H9 (cell line): ENCODE results near the gene FCMR. TPM values are rescaled to one million over a fixed set of nuclear protein-coding genes. Genes with fewer than 3 reads are reported as not detected.

ENCODE experiments used
- DNase-seq: peaks from one replicate; pipeline ENCODE4 v3.0.0-alpha.2; 2017
- H2AFZ ChIP-seq: one replicate; pipeline ENCODE4 v1.6.1; 2013; ENCODE audit warnings: mild to moderate bottlenecking, low read length, control low read depth, moderate library complexity
- H2AK5ac ChIP-seq: 2 replicates; pipeline ENCODE4 v1.6.1; 2013; ENCODE audit warnings: low read length, control low read depth, mixed read lengths; ENCODE audit not compliant: insufficient read length
- H2BK120ac ChIP-seq: one replicate; pipeline ENCODE4 v1.6.1; 2013; ENCODE audit warnings: low read depth, mild to moderate bottlenecking, low read length, control low read depth, inconsistent platforms; ENCODE audit not compliant: poor library complexity, severe bottlenecking
- H2BK12ac ChIP-seq: 2 replicates; pipeline ENCODE4 v1.6.1; 2013; ENCODE audit warnings: low read length, control low read depth, mixed read lengths, low read depth; ENCODE audit not compliant: insufficient read length
- H2BK15ac ChIP-seq: 2 replicates; pipeline ENCODE4 v1.6.1; 2013; ENCODE audit warnings: low read depth, low read length, control low read depth
- H2BK20ac ChIP-seq: one replicate; pipeline ENCODE4 v1.6.1; 2013; ENCODE audit warnings: low read depth, mild to moderate bottlenecking, low read length, control low read depth, inconsistent platforms; ENCODE audit not compliant: poor library complexity, severe bottlenecking
- H2BK5ac ChIP-seq: 2 replicates; pipeline ENCODE4 v1.6.1; 2013; ENCODE audit warnings: low read length, control low read depth, mixed read lengths; ENCODE audit not compliant: insufficient read length
- H3K14ac ChIP-seq: 2 replicates; pipeline ENCODE4 v1.6.1; 2013; ENCODE audit warnings: low read length, control low read depth; ENCODE audit not compliant: insufficient read depth
- H3K18ac ChIP-seq: 2 replicates; pipeline ENCODE4 v1.6.1; 2013; ENCODE audit warnings: low read depth, mild to moderate bottlenecking, mixed read lengths, low read length, control low read depth; ENCODE audit not compliant: insufficient read length
- H3K23ac ChIP-seq: 2 replicates; pipeline ENCODE4 v1.6.1; 2013; ENCODE audit warnings: low read length, control low read depth, mixed read lengths, low read depth; ENCODE audit not compliant: insufficient read length
- H3K23me2 ChIP-seq: 2 replicates; pipeline ENCODE4 v1.6.1; 2013; ENCODE audit warnings: low read depth, mild to moderate bottlenecking, mixed read lengths, low read length, control low read depth; ENCODE audit not compliant: insufficient read length, poor library complexity, severe bottlenecking
- H3K27ac ChIP-seq: 2 replicates; pipeline ENCODE4 v1.5.1; 2013; ENCODE audit warnings: low read length, control low read depth, mixed read lengths, low read depth; ENCODE audit not compliant: insufficient read length
- H3K27me3 ChIP-seq: 2 replicates; pipeline ENCODE4 v1.6.1; 2013; ENCODE audit warnings: low read length, control low read depth, inconsistent platforms; ENCODE audit not compliant: insufficient read depth
- H3K4ac ChIP-seq: 2 replicates; pipeline ENCODE4 v1.6.1; 2013; ENCODE audit warnings: low read depth, mild to moderate bottlenecking, control low read depth, inconsistent platforms, low read length, moderate library complexity
- H3K4me1 ChIP-seq: 2 replicates; pipeline ENCODE4 v1.6.1; 2013; ENCODE audit warnings: low read length, control low read depth, inconsistent platforms; ENCODE audit not compliant: insufficient read depth
- H3K4me2 ChIP-seq: 2 replicates; pipeline ENCODE4 v1.6.1; 2013; ENCODE audit warnings: low read length, control low read depth, mixed read lengths; ENCODE audit not compliant: insufficient read length, insufficient read depth
- H3K56ac ChIP-seq: 2 replicates; pipeline ENCODE4 v1.6.1; 2013; ENCODE audit warnings: low read depth, mild to moderate bottlenecking, mixed read lengths, low read length, control low read depth; ENCODE audit not compliant: insufficient read length
- H3K79me1 ChIP-seq: 2 replicates; pipeline ENCODE4 v1.6.1; 2013; ENCODE audit warnings: low read depth, mild to moderate bottlenecking, moderate library complexity, low read length, control low read depth, inconsistent platforms; ENCODE audit not compliant: insufficient read depth, poor library complexity, severe bottlenecking
- H3K79me2 ChIP-seq: 2 replicates; pipeline ENCODE4 v1.6.1; 2013; ENCODE audit warnings: low read length, control low read depth, inconsistent platforms; ENCODE audit not compliant: insufficient read depth
- H3K9ac ChIP-seq: 2 replicates; pipeline ENCODE4 v1.6.1; 2013; ENCODE audit warnings: low read length, control low read depth, mixed read lengths; ENCODE audit not compliant: insufficient read length; ENCODE audit errors: extremely low read depth
- H3K9me3 ChIP-seq: one replicate; pipeline ENCODE4 v1.6.1; 2013; ENCODE audit warnings: low read depth, low read length, inconsistent platforms; ENCODE audit not compliant: control insufficient read depth
- H3T11ph ChIP-seq: one replicate; pipeline ENCODE4 v1.6.1; 2013; ENCODE audit warnings: mild to moderate bottlenecking, low read length, control low read depth, inconsistent platforms
- H4K20me1 ChIP-seq: one replicate; pipeline ENCODE4 v1.6.1; 2013; ENCODE audit not compliant: control insufficient read depth, insufficient read length, insufficient read depth
- H4K5ac ChIP-seq: 2 replicates; pipeline ENCODE4 v1.6.1; 2013; ENCODE audit warnings: low read depth, mild to moderate bottlenecking, mixed read lengths, low read length, control low read depth; ENCODE audit not compliant: insufficient read length
- H4K8ac ChIP-seq: replicated peaks from 2 replicates; pipeline ENCODE4 v1.6.1; 2013; ENCODE audit warnings: low read length, control low read depth, mixed read lengths, low read depth; ENCODE audit not compliant: insufficient read length
- H4K91ac ChIP-seq: 2 replicates; pipeline ENCODE4 v1.6.1; 2013; ENCODE audit warnings: low read depth, mild to moderate bottlenecking, moderate library complexity, mixed read lengths, low read length, control low read depth; ENCODE audit not compliant: insufficient read length
- H3K27ac Mint-ChIP-seq, 3 experiments: 2 replicates in 2 of 3; 3 replicates in 1 of 3; pipeline ENCODE4 v1.8.0; 2020 to 2021; ENCODE audit warnings: mixed read lengths in 3 of 3, mild to moderate bottlenecking in 1 of 3, moderate library complexity in 1 of 3
- H3K27me3 Mint-ChIP-seq: 2 replicates; pipeline ENCODE4 v1.8.0; 2021; ENCODE audit warnings: low read depth, mild to moderate bottlenecking, moderate library complexity, mixed read lengths
- H3K36me3 Mint-ChIP-seq, 3 experiments: 2 replicates in 2 of 3; 3 replicates in 1 of 3; pipeline ENCODE4 v1.8.0; 2020 to 2021; ENCODE audit warnings: low read depth in 3 of 3, mixed read lengths in 3 of 3; ENCODE audit not compliant: insufficient read depth in 1 of 3
- H3K4me1 Mint-ChIP-seq, 2 experiments: 2 replicates each; pipeline ENCODE4 v1.8.0; 2020; ENCODE audit warnings: mixed read lengths in 2 of 2
- H3K4me3 Mint-ChIP-seq, 2 experiments: 2 replicates in 1 of 2; 3 replicates in 1 of 2; pipeline ENCODE4 v1.8.0; 2020 to 2021; ENCODE audit warnings: mild to moderate bottlenecking in 2 of 2, mixed read lengths in 2 of 2, moderate library complexity in 1 of 2
- H3K9me3 Mint-ChIP-seq, 2 experiments: 2 replicates in 1 of 2; 3 replicates in 1 of 2; pipeline ENCODE4 v1.8.0; 2020; ENCODE audit warnings: mild to moderate bottlenecking in 2 of 2, mixed read lengths in 2 of 2, moderate library complexity in 1 of 2
- WGBS: extraction: QIAGEN DNeasy Blood & Tissue Kit; methylation state at CpG from one replicate; pipeline ENCODE4 v1.1.7; 2013; ENCODE audit warnings: missing lambda C conversion rate, low lambda C conversion rate, mixed read lengths; ENCODE audit not compliant: insufficient read length; ENCODE audit errors: extremely low coverage; 5-methylcytosine and 5-hydroxymethylcytosine counted together
- total RNA-seq: library from RNA; stranded (reverse); gene quantifications from 2 replicates; pipeline ENCODE4 v1.2.1, GENCODE V29; 2021
- TF ChIP-seq, protein P1 (sequence below): fragments of 200-600 bp; sonication (generic); conservative IDR thresholded peaks from 3 replicates; pipeline ENCODE4 v1.8.0; 2021; ENCODE audit warnings: antibody characterized with exemption, mild to moderate bottlenecking

The FCMR gene
- total RNA-seq, 1 experiment from 2014 or later = not detected

DNA sequence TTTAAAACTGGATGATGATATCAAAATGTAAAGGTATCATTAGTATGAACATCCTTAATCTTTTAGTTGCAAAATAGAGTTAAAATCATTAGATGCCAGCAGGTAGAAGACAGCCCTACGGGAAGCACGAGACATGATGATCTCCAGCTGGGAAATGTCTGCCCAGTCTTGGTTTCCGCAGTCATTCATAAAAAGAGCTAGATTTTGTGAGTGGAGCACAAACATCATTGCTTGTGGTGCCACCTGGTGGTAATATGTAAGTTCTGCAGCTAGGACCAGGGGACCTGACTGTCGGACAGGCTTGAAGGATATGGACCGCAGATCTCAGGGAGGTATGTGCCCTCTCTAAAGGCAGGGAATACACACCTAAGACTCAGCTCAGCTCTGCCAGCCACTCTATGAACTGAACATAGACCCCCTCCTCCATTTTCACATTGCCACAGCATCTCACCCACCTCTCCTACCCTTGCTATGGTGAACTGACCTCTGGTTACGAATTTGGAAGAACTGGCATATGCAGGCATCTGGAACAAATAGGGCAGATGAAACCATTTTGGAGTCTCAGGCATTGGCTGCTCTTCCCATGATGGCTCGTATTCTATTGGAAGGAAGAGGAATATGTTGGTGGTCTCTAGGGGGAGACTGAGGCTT, 9.2 kb downstream of the FCMR start:
- peaks cover 6% of the 10 kb centered on the region for H3K23me2 ChIP-seq
- H3K9me3 ChIP-seq = no peaks in the 10 kb centered on the region
- no peak overlapping the region for H3K4me2 ChIP-seq
- no peak overlapping the region for H3K9ac ChIP-seq
- H3K9me3 Mint-ChIP-seq = no peaks in the 10 kb centered on the region; a peak in 1 of 5 replicates
- no peak overlapping the region for H4K91ac ChIP-seq
- no peak overlapping the region for H2AFZ ChIP-seq
- H3K23ac ChIP-seq = no peak overlapping the region
- H3K27me3 ChIP-seq = peaks cover 11% of the 10 kb centered on the region; the same call in 1 of the 2 replicates
- no peak overlapping the region for H2BK20ac ChIP-seq
- no peaks in the 10 kb centered on the region for H3K79me1 ChIP-seq
- peaks cover 66% of the 10 kb centered on the region for H3K27me3 Mint-ChIP-seq
- H3K4me1 Mint-ChIP-seq = peaks cover 5 to 14% of the 10 kb centered on the region in 2 experiments
- no peak overlapping the region for H2BK5ac ChIP-seq
- no CpG with 5 or more reads among the region's 7 CpGs for WGBS
- no peak overlapping the region for H2BK120ac ChIP-seq
- H2BK12ac ChIP-seq = no peak overlapping the region
- H4K8ac ChIP-seq = no peak overlapping the region
- H3K56ac ChIP-seq = no peak overlapping the region
- no peak overlapping the region for H4K5ac ChIP-seq
- H3K14ac ChIP-seq = no peak overlapping the region
- H3K79me2 ChIP-seq = no peaks in the 10 kb centered on the region
- no peak overlapping the region for H2AK5ac ChIP-seq
- no peak overlapping the region for H3K18ac ChIP-seq
- peak; percentile 73 for DNase-seq
- no peak overlapping the region for H3T11ph ChIP-seq
- H2BK15ac ChIP-seq = no peak overlapping the region
- H3K27ac ChIP-seq = no peak overlapping the region
- no peak overlapping the region for H3K4ac ChIP-seq
- H3K4me1 ChIP-seq = 0 out of 2 replicates have a peak, but pooled peaks cover 3% of the 10 kb centered on the region
- H3K27ac Mint-ChIP-seq = no peak overlapping the region
- TF ChIP-seq, protein P1, sequence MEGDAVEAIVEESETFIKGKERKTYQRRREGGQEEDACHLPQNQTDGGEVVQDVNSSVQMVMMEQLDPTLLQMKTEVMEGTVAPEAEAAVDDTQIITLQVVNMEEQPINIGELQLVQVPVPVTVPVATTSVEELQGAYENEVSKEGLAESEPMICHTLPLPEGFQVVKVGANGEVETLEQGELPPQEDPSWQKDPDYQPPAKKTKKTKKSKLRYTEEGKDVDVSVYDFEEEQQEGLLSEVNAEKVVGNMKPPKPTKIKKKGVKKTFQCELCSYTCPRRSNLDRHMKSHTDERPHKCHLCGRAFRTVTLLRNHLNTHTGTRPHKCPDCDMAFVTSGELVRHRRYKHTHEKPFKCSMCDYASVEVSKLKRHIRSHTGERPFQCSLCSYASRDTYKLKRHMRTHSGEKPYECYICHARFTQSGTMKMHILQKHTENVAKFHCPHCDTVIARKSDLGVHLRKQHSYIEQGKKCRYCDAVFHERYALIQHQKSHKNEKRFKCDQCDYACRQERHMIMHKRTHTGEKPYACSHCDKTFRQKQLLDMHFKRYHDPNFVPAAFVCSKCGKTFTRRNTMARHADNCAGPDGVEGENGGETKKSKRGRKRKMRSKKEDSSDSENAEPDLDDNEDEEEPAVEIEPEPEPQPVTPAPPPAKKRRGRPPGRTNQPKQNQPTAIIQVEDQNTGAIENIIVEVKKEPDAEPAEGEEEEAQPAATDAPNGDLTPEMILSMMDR = peak; percentile 83
- H4K20me1 ChIP-seq = no peaks in the 10 kb centered on the region
- H3K36me3 Mint-ChIP-seq = no peaks in the 10 kb centered on the region; a peak in 1 of 7 replicates
- H3K4me3 Mint-ChIP-seq = no peak overlapping the region
